Eye (tissue), 1 donor: ENCODE data around the gene ARMC9.

ENCODE experiments used
- DNase-seq: peaks from one replicate; pipeline ENCODE4 v3.0.0-alpha.2; 2015

ARMC9 gene

GRCh38 chr2:231204146-231204545 is 5.7 kb downstream of the ARMC9 start:
- no peak for DNase-seq

GRCh38 chr2:231204581-231204980 is 6.2 kb downstream of the ARMC9 start:
- DNase-seq, result no peak

GRCh38 chr2:231207734-231208133 is 9.3 kb downstream of the ARMC9 start:
- no peak for DNase-seq

DNA sequence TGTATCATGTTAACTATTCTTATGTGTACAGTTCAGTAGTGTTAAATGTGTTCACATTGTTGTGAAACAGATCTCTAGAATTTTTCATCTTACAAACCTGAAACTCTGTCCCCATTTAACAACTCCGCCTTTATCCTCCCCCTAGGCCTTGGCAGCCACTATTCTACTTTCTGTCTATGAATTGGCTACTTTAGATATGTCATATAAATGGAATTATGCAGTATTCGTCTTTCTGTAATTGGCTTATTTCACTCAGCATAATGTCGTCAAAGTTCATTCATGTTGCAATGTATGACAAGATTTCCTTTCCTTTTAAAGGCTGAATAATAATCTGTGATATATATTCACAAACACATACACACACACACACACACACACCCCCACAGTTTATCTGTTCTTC is 12.4 kb downstream of the ARMC9 start:
- no peak for DNase-seq

GRCh38 chr2:231211486-231211885 is 13.1 kb downstream of the ARMC9 start:
- DNase-seq, result no peak

- DNase-seq, result no peak
These were observed 14.0 kb downstream of the ARMC9 start for GRCh38 chr2:231212329-231212845.

- DNase-seq, result no peak
These were observed 15.7 kb downstream of the ARMC9 start for GRCh38 chr2:231213931-231214642.

GRCh38 chr2:231218366-231218765 is 19.9 kb downstream of the ARMC9 start:
- DNase-seq, result no peak

DNA sequence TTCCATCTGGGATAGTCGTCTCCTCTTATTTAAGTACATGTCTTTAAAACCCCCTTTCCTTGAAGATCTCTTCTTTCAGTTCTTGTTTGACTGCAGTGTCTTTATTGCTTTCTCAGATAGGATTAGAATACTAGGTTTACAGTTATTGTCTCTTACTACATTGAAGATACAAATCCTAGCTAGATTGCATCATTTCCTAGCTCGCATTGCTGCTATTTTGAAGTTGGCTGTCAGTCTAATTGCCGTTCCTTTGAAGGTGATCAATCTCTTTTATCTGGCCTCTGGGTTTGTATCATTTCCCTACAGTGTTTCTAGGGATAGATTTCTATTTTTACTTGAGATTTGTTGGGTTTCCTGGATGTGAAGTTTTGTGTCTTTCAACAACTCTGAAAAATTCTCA is 20.9 kb downstream of the ARMC9 start:
- DNase-seq, result no peak

DNA sequence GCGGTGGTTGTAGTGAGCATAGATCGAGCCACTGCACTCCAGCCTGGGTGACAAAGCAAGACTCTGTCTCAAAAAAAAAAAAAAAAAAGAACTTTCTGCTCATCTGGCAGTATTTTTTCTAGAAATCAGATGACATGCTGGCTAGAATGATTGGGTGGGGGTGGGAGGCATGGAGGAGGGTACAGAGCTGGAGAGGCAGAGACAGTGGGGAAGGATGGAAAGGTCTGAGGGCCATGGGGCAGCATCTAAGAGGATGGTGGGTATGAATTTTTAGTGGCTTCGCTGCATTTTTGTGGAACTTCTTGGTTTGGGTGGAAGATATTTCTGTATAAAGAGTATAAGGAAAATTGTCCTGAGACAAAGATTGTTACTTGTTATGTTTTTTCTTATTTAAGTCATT is 23.3 kb downstream of the ARMC9 start:
- no peak for DNase-seq

- DNase-seq, result no peak
These were observed 24.0 kb downstream of the ARMC9 start for GRCh38 chr2:231222318-231223000.

GRCh38 chr2:231223001-231223375 is 24.6 kb downstream of the ARMC9 start:
- no peak for DNase-seq

DNA sequence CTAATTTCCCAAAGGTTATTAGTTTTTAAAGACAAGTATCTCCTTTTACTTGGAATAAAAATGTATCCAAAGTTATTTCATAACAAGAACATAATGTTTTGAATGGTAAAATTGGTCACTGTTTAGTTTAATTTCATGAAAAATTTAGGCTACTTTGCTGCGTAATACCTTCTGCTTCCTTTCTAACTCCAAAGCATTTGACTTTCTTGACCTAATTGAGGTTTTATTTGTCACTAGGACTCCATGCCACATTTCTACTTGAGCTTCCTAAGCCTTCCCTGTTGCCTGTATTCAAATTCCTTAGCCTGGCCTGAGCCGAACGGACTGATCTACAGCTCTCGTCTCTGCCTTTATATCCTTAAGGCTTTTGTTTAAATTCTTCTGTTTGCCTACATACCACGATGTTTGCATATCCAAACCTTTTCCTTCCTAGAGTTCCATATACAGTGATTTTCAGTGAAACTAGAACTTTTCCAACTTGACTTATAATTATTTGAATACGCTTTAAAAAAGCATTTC is 25.1 kb downstream of the ARMC9 start:
- DNase-seq, result no peak

DNA sequence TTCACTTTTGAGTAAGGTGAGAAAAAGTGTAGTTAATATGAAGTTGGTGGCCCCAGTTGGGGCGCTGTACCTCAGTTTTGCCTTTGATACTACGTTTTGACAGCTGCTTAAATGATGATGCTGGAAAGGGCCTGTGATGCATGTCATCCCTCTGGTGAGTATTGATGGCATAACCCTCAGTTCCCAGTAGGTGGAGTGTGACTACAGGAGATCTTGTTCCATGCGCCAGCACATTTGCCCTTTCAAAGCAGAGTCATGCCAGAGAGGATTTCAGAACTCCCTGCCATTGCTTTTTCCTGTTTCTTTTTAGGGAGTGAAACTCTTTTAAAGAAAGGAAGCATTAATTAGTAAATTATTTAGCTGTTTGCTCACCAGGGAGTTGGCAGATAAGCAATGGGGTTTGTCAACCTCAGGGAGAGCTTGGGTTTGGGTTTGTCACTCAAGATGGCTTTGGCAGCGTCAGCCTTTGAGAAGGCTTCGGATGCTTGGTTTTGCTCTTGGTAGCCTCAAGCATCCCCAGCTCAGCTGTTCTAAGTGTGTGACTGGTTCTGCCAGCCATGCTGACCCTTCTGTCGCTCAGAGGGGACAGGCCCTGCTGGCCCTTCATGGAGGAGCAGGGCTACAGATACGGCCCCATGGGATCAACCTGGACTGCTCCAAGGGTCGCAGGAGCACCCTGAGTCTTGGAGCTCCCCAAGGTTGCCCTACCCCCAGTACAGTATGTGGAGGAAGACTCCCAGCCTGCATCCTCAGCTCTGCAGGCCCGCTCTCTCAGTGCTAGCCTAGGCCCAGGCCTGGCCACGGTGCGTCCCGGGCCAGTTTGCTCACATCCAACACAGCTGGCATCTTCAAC is 29.1 kb downstream of the ARMC9 start:
- peak; percentile 88 for DNase-seq

DNA sequence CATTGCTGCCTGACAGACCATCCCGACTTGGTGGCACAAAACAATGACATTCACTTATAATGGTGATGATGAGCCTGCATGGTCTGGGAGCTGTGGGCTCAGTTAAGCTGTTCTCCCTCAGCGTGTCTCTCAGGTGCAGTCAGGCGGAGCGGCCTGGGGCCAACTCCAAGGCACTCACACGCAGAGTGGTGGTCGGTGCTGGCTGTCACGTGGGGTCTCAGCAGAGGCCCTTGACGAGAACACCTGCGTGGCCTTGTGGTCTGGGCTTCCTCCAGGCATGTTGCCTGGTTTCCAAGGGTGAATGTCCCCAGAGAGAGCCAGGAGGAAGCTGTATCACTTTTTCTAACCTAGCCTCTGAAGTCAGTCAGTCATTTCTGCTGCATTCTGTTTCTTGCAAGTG is 29.8 kb downstream of the ARMC9 start:
- DNase-seq, result peak; percentile 35

DNA sequence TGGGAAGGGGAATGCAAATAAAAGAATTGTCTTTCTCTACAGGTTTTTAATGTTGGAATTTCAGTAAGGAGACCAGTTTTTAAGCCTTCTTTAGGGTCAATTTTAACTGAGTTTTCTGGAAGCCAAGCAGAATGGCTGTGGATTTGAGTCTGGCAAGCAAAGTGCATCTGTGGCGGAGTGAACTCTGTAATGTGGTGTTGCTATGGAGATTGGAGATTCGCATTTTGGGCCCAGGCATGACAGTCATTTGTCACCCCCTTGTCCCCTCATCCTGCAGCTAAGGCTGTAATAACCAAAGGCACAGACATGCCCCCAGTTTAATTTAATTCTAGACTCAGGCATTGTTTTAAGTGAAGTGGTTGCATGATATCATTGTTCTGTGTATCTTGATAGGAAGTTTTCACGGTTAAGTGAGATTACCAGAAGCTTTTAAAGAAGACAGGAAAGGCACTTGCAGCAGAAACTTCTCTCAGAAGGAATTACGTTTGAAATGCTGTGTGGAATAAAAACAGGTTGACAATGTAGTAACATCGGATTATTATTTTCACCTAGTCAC is 30.6 kb downstream of the ARMC9 start:
- no peak for DNase-seq

- no peak for DNase-seq
These were observed 36.8 kb downstream of the ARMC9 start for GRCh38 chr2:231235217-231235616.

- DNase-seq, result no peak
These were observed 40.3 kb downstream of the ARMC9 start for GRCh38 chr2:231238689-231239088.

DNA sequence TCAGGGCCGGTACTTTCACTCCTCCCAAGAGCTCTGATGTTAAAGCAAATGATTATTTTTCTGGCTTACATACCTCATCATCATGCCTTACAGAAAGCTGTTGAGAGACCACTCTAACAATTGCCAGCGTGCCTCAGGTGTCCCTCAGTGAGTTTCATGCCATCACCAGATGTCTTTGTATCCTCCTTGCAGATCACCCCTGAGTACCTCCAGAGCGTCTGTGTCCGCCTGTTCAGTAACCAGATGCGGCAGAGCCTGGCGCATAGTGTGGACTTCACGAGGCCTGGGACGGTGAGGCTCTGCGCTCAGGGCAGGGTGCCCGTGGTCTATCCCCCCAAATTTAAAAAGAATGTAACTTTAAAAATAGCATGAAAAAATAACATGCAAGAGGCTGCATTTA is 41.3 kb downstream of the ARMC9 start:
- DNase-seq, result no peak

DNA sequence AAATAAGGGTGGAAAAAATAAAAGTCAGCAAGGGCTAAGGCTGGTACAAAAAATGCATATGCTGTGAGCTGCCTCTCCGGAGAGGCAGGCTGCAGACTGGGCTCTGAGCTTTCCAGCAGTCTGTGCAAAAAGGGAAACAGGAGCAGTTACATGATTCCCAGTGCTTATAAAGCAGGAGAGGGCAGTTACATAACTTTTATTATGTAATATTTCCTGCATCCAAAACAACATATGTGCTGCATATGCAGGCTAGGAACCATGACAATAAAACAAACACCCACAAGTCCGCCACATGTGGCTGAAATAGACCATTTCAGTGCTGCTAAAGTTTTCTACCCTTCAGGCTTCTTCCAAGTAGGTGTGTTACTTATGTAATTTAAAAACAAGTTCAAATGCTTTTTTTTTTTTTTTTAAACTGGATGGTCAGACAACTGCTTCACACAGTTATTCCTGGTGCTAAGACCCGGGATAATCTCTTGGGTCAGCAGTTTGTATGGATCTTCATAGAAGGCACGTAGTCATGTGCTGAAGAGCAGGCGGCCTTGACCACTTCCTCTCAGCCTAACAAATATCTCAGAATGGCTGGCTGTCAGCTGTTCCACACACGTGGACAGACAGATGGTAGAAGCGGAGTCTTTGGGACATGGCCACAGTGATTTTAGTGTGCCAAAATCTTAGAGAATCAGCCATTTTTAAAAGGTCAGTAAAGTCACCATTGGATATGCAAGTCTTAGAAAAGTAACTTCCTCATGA is 43.5 kb downstream of the ARMC9 start:
- DNase-seq, result no peak

DNA sequence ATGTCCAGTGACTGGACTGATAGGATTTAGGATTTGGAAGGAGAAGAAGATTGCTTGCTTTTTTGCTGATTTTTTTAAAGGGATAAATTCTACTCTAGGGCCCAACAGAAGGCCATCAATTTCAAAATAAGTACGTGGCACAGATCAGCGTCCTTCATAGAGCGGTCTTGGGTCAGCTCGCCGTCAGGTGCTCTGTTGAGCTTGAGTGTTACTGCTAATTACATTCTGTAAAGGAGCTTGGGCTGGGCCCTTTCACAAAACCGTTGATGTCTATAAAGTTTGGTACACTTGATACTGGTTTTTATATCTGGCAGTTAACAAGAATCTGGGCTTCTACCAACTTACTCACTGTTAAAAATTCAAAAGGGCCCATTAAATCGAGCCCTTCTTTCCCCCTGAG is 45.4 kb downstream of the ARMC9 start:
- DNase-seq, result no peak
